K562 (cell line): ENCODE results near the gene ACOT7. TPM values are rescaled to one million over a fixed set of nuclear protein-coding genes. Genes with fewer than 3 reads are reported as not detected.

Experiments
- BCL6 ChIP-seq: fragments of 250-450 bp; sonication (Bioruptor Pico); IDR thresholded peaks from 2 replicates; pipeline ENCODE4 v1.4.0; 2020
- CSDE1 ChIP-seq, 2 experiments: fragments of 450-650 bp; IDR thresholded peaks; 2 replicates each; pipeline ENCODE4 v1.6.1; 2016; ENCODE audit warnings: mild to moderate bottlenecking in 1 of 2
- RBM22 ChIP-seq: fragments of 200-400 bp; formaldehyde crosslinking; IDR thresholded peaks from 2 replicates; pipeline ENCODE4 v1.6.1; 2018; ENCODE audit warnings: low read length, low read depth; ENCODE audit not compliant: poor library complexity, severe bottlenecking
- SMAD4 ChIP-seq: fragments of 250-450 bp; sonication (Bioruptor Pico); conservative IDR thresholded peaks from 2 replicates; pipeline ENCODE4 v1.8.0; 2021; ENCODE audit warnings: inconsistent platforms, mild to moderate bottlenecking, moderate library complexity
- TEAD1 ChIP-seq, 2 experiments: fragments of 450-650 bp in 1 of 2; sonication (generic) in 1 of 2; formaldehyde crosslinking; IDR thresholded peaks; 2 replicates each; pipeline versions ENCODE4 v1.4.0 to v1.8.0; 2020 to 2022; ENCODE audit warnings: mild to moderate bottlenecking in 2 of 2, missing genetic modification reagents in 1 of 2
- ZC3H4 ChIP-seq: sonication (generic); formaldehyde crosslinking; IDR thresholded peaks from 2 replicates; pipeline ENCODE4 v1.9.0; 2021; ENCODE audit warnings: missing genetic modification reagents, borderline replicate concordance
- ZNF12 ChIP-seq: sonication (generic); formaldehyde crosslinking; IDR thresholded peaks from 2 replicates; pipeline ENCODE4 v1.4.0; 2020; ENCODE audit warnings: mild to moderate bottlenecking, missing genetic modification reagents
- ZSCAN32 ChIP-seq: fragments of 450-650 bp; formaldehyde crosslinking; IDR thresholded peaks from 2 replicates; pipeline ENCODE4 v1.4.0; 2020; ENCODE audit warnings: mild to moderate bottlenecking, moderate library complexity
- polyA plus RNA-seq, 8 experiments: library from polyadenylated mRNA; depleted of rRNA in 4 of 8; stranded (reverse) in 5 of 8; unstranded in 3 of 8; fragments of >200 nt; fragmentation: Nextera tagmentation in 2 of 8; fragmentation: Illumina TruSeq in 1 of 8; extraction: Ambion mirVana in 2 of 8; extraction: Trizol in 1 of 8; gene quantifications; 2 replicates each; pipeline versions ENCODE4 v1.2.1 to v1.2.3, GENCODE V29; 2011 to 2014; ENCODE audit warnings: inconsistent platforms in 1 of 8, missing spikeins in 1 of 8
- total RNA-seq, 7 experiments: library from RNA; depleted of rRNA in 6 of 7; stranded (reverse); fragments of >200 nt in 6 of 7; fragmentation: Illumina TruSeq in 2 of 7; extraction: Trizol in 2 of 7; gene quantifications; 2 replicates each; pipeline versions ENCODE4 v1.2.1 to v1.2.3, GENCODE V29; 2011 to 2021; ENCODE audit warnings: low replicate concordance in 1 of 7
- TF ChIP-seq, protein P1 (sequence below): fragments of 250-450 bp; sonication (Bioruptor Pico); IDR thresholded peaks from 2 replicates; pipeline ENCODE4 v1.4.0; 2020; ENCODE audit warnings: mild to moderate bottlenecking
- TF ChIP-seq, protein P2 (sequence below), 2 experiments: fragments of 450-650 bp in 1 of 2; sonication (generic) in 1 of 2; formaldehyde crosslinking; conservative IDR thresholded peaks; 2 replicates each; pipeline versions ENCODE4 v1.4.0 to v1.8.1; 2020 to 2022; ENCODE audit warnings: mild to moderate bottlenecking in 1 of 2, missing genetic modification reagents in 1 of 2
- TF ChIP-seq, protein P3 (sequence below): fragments of 450-650 bp; IDR thresholded peaks from 2 replicates; pipeline ENCODE4 v1.6.1; 2014; ENCODE audit warnings: low read depth, mild to moderate bottlenecking, moderate library complexity, borderline replicate concordance
- TF ChIP-seq, protein P4 (sequence below): fragments of 450-650 bp; IDR thresholded peaks from 2 replicates; pipeline ENCODE4 v1.6.1; 2017; ENCODE audit warnings: mild to moderate bottlenecking, moderate library complexity
- TF ChIP-seq, protein P5 (sequence below): sonication (generic); formaldehyde crosslinking; IDR thresholded peaks from 2 replicates; pipeline ENCODE4 v1.8.1; 2023; ENCODE audit warnings: mild to moderate bottlenecking, missing genetic modification reagents
- TF ChIP-seq, protein P6 (sequence below): fragments of 450-650 bp; IDR thresholded peaks from 2 replicates; pipeline ENCODE4 v1.6.1; 2017; ENCODE audit warnings: antibody characterized with exemption
- TF ChIP-seq, protein P7 (sequence below), 2 experiments: fragments of 200-800 bp in 1 of 2; sonication (Bioruptor generic) in 1 of 2; sonication (generic) in 1 of 2; formaldehyde crosslinking in 1 of 2; IDR thresholded peaks in 1 of 2; conservative IDR thresholded peaks in 1 of 2; 2 replicates each; pipeline versions ENCODE4 v1.5.0 to v1.6.1; 2016 to 2020; ENCODE audit warnings: missing compliant biosample characterization in 1 of 2, missing genetic modification characterization in 1 of 2, missing genetic modification reagents in 1 of 2

Gene ACOT7
- total and polyA plus RNA-seq, 9 of the 15 experiments (the other 6 are each of a cell fraction or from before 2014, with no cell fraction given) = 7.0 to 92.6 (median 37.2) TPM

DNA sequence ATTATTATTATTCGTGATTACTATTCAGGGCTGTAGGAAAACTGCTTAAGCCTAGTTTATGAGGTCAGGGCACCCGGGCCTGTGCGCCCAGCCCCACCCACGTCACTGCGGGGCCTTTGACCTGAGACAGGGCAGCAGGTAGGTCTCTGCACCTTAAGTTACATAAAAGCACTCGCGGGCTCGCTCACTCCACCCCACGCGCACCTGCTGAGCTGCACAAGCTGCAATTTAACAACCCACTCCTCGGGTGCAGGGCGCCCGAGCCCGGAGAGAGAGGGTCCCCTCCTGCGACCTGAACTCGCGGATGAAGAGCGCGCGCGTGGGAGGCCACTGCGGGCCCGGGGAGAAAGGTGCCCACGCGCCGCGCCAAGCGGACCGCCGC is 158.3 kb downstream of the ACOT7 start (continued):
- TF ChIP-seq, protein P1, sequence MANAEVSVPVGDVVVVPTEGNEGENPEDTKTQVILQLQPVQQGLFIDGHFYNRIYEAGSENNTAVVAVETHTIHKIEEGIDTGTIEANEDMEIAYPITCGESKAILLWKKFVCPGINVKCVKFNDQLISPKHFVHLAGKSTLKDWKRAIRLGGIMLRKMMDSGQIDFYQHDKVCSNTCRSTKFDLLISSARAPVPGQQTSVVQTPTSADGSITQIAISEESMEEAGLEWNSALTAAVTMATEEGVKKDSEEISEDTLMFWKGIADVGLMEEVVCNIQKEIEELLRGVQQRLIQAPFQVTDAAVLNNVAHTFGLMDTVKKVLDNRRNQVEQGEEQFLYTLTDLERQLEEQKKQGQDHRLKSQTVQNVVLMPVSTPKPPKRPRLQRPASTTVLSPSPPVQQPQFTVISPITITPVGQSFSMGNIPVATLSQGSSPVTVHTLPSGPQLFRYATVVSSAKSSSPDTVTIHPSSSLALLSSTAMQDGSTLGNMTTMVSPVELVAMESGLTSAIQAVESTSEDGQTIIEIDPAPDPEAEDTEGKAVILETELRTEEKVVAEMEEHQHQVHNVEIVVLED (CRISPR knock-in tag) = no peak
- TF ChIP-seq TEAD1 (CRISPR knock-in tag; IDR thresholded peaks at IDR 0.05) (no peak), ZC3H4 (CRISPR knock-in tag) (no peak), SMAD4 (CRISPR knock-in tag) (no peak), BCL6 (CRISPR knock-in tag) (no peak), ZSCAN32 (CRISPR knock-in tag) (no peak), CSDE1 (IDR thresholded peaks at IDR 0.05) (no peak), ZNF12 (CRISPR knock-in tag) (no peak), RBM22 (no peak)
- TF ChIP-seq, protein P2, sequence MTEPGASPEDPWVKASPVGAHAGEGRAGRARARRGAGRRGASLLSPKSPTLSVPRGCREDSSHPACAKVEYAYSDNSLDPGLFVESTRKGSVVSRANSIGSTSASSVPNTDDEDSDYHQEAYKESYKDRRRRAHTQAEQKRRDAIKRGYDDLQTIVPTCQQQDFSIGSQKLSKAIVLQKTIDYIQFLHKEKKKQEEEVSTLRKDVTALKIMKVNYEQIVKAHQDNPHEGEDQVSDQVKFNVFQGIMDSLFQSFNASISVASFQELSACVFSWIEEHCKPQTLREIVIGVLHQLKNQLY (CRISPR knock-in tag; conservative IDR thresholded peaks at IDR 0.05) = no peak
- TF ChIP-seq, protein P3, sequence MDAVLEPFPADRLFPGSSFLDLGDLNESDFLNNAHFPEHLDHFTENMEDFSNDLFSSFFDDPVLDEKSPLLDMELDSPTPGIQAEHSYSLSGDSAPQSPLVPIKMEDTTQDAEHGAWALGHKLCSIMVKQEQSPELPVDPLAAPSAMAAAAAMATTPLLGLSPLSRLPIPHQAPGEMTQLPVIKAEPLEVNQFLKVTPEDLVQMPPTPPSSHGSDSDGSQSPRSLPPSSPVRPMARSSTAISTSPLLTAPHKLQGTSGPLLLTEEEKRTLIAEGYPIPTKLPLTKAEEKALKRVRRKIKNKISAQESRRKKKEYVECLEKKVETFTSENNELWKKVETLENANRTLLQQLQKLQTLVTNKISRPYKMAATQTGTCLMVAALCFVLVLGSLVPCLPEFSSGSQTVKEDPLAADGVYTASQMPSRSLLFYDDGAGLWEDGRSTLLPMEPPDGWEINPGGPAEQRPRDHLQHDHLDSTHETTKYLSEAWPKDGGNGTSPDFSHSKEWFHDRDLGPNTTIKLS = no peak
- TF ChIP-seq, protein P4, sequence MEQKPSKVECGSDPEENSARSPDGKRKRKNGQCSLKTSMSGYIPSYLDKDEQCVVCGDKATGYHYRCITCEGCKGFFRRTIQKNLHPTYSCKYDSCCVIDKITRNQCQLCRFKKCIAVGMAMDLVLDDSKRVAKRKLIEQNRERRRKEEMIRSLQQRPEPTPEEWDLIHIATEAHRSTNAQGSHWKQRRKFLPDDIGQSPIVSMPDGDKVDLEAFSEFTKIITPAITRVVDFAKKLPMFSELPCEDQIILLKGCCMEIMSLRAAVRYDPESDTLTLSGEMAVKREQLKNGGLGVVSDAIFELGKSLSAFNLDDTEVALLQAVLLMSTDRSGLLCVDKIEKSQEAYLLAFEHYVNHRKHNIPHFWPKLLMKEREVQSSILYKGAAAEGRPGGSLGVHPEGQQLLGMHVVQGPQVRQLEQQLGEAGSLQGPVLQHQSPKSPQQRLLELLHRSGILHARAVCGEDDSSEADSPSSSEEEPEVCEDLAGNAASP = no peak
- TF ChIP-seq, protein P5, sequence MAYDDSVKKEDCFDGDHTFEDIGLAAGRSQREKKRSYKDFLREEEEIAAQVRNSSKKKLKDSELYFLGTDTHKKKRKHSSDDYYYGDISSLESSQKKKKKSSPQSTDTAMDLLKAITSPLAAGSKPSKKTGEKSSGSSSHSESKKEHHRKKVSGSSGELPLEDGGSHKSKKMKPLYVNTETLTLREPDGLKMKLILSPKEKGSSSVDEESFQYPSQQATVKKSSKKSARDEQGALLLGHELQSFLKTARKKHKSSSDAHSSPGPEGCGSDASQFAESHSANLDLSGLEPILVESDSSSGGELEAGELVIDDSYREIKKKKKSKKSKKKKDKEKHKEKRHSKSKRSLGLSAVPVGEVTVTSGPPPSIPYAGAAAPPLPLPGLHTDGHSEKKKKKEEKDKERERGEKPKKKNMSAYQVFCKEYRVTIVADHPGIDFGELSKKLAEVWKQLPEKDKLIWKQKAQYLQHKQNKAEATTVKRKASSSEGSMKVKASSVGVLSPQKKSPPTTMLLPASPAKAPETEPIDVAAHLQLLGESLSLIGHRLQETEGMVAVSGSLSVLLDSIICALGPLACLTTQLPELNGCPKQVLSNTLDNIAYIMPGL (CRISPR knock-in tag) = peak; percentile 39; the same call in 1 of the 2 replicates
- TF ChIP-seq, protein P6, sequence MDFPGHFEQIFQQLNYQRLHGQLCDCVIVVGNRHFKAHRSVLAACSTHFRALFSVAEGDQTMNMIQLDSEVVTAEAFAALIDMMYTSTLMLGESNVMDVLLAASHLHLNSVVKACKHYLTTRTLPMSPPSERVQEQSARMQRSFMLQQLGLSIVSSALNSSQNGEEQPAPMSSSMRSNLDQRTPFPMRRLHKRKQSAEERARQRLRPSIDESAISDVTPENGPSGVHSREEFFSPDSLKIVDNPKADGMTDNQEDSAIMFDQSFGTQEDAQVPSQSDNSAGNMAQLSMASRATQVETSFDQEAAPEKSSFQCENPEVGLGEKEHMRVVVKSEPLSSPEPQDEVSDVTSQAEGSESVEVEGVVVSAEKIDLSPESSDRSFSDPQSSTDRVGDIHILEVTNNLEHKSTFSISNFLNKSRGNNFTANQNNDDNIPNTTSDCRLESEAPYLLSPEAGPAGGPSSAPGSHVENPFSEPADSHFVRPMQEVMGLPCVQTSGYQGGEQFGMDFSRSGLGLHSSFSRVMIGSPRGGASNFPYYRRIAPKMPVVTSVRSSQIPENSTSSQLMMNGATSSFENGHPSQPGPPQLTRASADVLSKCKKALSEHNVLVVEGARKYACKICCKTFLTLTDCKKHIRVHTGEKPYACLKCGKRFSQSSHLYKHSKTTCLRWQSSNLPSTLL = no peak
- TF ChIP-seq, protein P7, sequence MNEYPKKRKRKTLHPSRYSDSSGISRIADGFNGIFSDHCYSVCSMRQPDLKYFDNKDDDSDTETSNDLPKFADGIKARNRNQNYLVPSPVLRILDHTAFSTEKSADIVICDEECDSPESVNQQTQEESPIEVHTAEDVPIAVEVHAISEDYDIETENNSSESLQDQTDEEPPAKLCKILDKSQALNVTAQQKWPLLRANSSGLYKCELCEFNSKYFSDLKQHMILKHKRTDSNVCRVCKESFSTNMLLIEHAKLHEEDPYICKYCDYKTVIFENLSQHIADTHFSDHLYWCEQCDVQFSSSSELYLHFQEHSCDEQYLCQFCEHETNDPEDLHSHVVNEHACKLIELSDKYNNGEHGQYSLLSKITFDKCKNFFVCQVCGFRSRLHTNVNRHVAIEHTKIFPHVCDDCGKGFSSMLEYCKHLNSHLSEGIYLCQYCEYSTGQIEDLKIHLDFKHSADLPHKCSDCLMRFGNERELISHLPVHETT (CRISPR knock-in tag; conservative IDR thresholded peaks at IDR 0.05 in 1 of 2, IDR thresholded peaks at IDR 0.05 in 1 of 2) = no peak
